GM12892 (cell line): ENCODE results near the gene ARHGAP24.

ENCODE experiments used
- POLR2A ChIP-seq: IDR thresholded peaks from 2 replicates; pipeline ENCODE4 v1.6.1; 2011; ENCODE audit warnings: low read depth, low read length, control low read depth
- POLR2AphosphoS5 ChIP-seq: IDR thresholded peaks from 2 replicates; pipeline ENCODE4 v1.6.1; 2011; ENCODE audit warnings: low read depth, low read length, control low read depth

- no peak for TF ChIP-seq POLR2AphosphoS5
- TF ChIP-seq POLR2A: no peak
Observed at GRCh38 chr4:85955620-85956292, 480.8 kb downstream of the ARHGAP24 start.
